Ovary (tissue), 3 donors: ENCODE measurements around the gene CASP10.

Experiments used
- CTCF ChIP-seq, 3 donors: fragments of 450-650 bp in 2 of 3; fragments of 200-600 bp in 1 of 3; IDR thresholded peaks; one replicate each; pipeline versions ENCODE4 v1.5.1 to v1.8.0; 2016 to 2022; ENCODE audit warnings: antibody characterized with exemption in 3 of 3, mild to moderate bottlenecking in 1 of 3
- POLR2A ChIP-seq: fragments of 450-650 bp; IDR thresholded peaks from one replicate; pipeline ENCODE4 v1.6.1; 2017; ENCODE audit warnings: antibody characterized with exemption, mild to moderate bottlenecking, moderate library complexity
- donor health status: DM: no; HTN: no; CAD: no.

GRCh38 chr2:201234663-201235135 is 51.8 kb downstream of the CASP10 start:
- TF ChIP-seq CTCF (IDR thresholded peaks at IDR 0.05), result no peak
- TF ChIP-seq POLR2A, result no peak
